BLaER1 treated with 17β-estradiol and CSF1 and Interleukin-3, amounts not matched to agents 10 nM and 100 nM (cell line): ENCODE results near the gene EXOC1.
"Not testable (repeated sequence)": the region's sequence is repeated elsewhere in the genome, so short reads cannot be mapped to it uniquely, and the experiment has no call there.

Source experiments
- H3K27ac ChIP-seq, 11 experiments: shearing (Covaris generic); formaldehyde crosslinking; 2 replicates each; pipeline ENCODE4 v1.8.1; 2022
- H3K27me3 ChIP-seq, 11 experiments: shearing (Covaris generic); formaldehyde crosslinking; 2 replicates each; pipeline ENCODE4 v1.8.1; 2022
- H3K36me3 ChIP-seq, 11 experiments: shearing (Covaris generic); formaldehyde crosslinking; 2 replicates each; pipeline ENCODE4 v1.8.1; 2022
- H3K4me1 ChIP-seq, 10 experiments: shearing (Covaris generic); formaldehyde crosslinking; 2 replicates each; pipeline ENCODE4 v1.8.1; 2022
- H3K4me2 ChIP-seq, 11 experiments: shearing (Covaris generic); formaldehyde crosslinking; 2 replicates each; pipeline ENCODE4 v1.8.1; 2022
- H3K4me3 ChIP-seq, 10 experiments: shearing (Covaris generic); formaldehyde crosslinking; 2 replicates each; pipeline ENCODE4 v1.8.1; 2022
- H3K9ac ChIP-seq, 11 experiments: shearing (Covaris generic); formaldehyde crosslinking; 2 replicates each; pipeline ENCODE4 v1.8.1; 2022
- H3K9me3 ChIP-seq, 11 experiments: shearing (Covaris generic); formaldehyde crosslinking; replicated peaks in 1 of 11; 2 replicates each; pipeline ENCODE4 v1.8.1; 2022
- H4K20me1 ChIP-seq, 11 experiments: shearing (Covaris generic); formaldehyde crosslinking; 2 replicates each; pipeline ENCODE4 v1.8.1; 2022
- Cebpa-rat ChIP-seq, 11 experiments: shearing (Covaris generic); IDR thresholded peaks; 2 replicates each; pipeline ENCODE4 v1.8.1; 2022

EXOC1 gene

GRCh38 chr4:55824865-55825264 is 28.6 kb upstream of the EXOC1 start:
- peak in 1 of 11 experiments; percentile 30; a peak in 2 of 22 replicates for TF ChIP-seq Cebpa-rat (IDR thresholded peaks at IDR 0.05)
- Histone ChIP-seq H3K27ac (no peak overlapping the region), H3K27me3 (peaks cover 0 to 2% (median 0%) of the 10 kb centered on the region in 11 experiments; a peak in 4 of 22 replicates), H3K4me2 (no peak overlapping the region), H3K36me3 (no peaks in the 10 kb centered on the region), H3K4me1 (no peaks in the 10 kb centered on the region), H3K4me3 (no peak overlapping the region), H4K20me1 (no peaks in the 10 kb centered on the region), H3K9ac (no peak overlapping the region), H3K9me3 (no peaks in the 10 kb centered on the region)

GRCh38 chr4:55826986-55827385 is 26.5 kb upstream of the EXOC1 start:
- Histone ChIP-seq H3K4me1 (no peaks in the 10 kb centered on the region), H3K36me3 (no peaks in the 10 kb centered on the region), H3K9ac (no peak overlapping the region), H3K4me3 (no peak overlapping the region), H4K20me1 (no peaks in the 10 kb centered on the region), H3K4me2 (no peak overlapping the region), H3K27me3 (no peaks in the 10 kb centered on the region), H3K9me3 (no peaks in the 10 kb centered on the region), H3K27ac (no peak overlapping the region)
- no peak for TF ChIP-seq Cebpa-rat (IDR thresholded peaks at IDR 0.05)

- no peak overlapping the region for H3K4me3 ChIP-seq
- no peak overlapping the region for H3K27ac ChIP-seq
- H3K9ac ChIP-seq: no peak overlapping the region
- H4K20me1 ChIP-seq: no peaks in the 10 kb centered on the region
- no peaks in the 10 kb centered on the region for H3K36me3 ChIP-seq
- no peak for TF ChIP-seq Cebpa-rat (IDR thresholded peaks at IDR 0.05)
- H3K9me3 ChIP-seq: no peaks in the 10 kb centered on the region
- H3K27me3 ChIP-seq: no peaks in the 10 kb centered on the region
- H3K4me1 ChIP-seq: no peaks in the 10 kb centered on the region
- no peak overlapping the region for H3K4me2 ChIP-seq
These were observed 25.9 kb upstream of the EXOC1 start for GRCh38 chr4:55827582-55827981.

GRCh38 chr4:55830048-55830447 is 23.4 kb upstream of the EXOC1 start:
- TF ChIP-seq Cebpa-rat (IDR thresholded peaks at IDR 0.05): no peak
- Histone ChIP-seq H3K9ac (no peak overlapping the region), H3K4me2 (no peak overlapping the region), H3K9me3 (no peaks in the 10 kb centered on the region), H3K36me3 (no peaks in the 10 kb centered on the region), H3K4me3 (no peak overlapping the region), H4K20me1 (no peaks in the 10 kb centered on the region), H3K27ac (no peak overlapping the region), H3K4me1 (no peaks in the 10 kb centered on the region), H3K27me3 (no peaks in the 10 kb centered on the region)

GRCh38 chr4:55830716-55831115 is 22.7 kb upstream of the EXOC1 start:
- H3K9me3 ChIP-seq: no peaks in the 10 kb centered on the region
- no peaks in the 10 kb centered on the region for H3K27me3 ChIP-seq
- H3K4me2 ChIP-seq: no peak overlapping the region
- no peaks in the 10 kb centered on the region for H3K36me3 ChIP-seq
- no peak overlapping the region for H3K9ac ChIP-seq
- no peak overlapping the region for H3K27ac ChIP-seq
- no peak overlapping the region for H3K4me3 ChIP-seq
- no peaks in the 10 kb centered on the region for H3K4me1 ChIP-seq
- TF ChIP-seq Cebpa-rat (IDR thresholded peaks at IDR 0.05): no peak
- H4K20me1 ChIP-seq: no peaks in the 10 kb centered on the region

GRCh38 chr4:55834086-55834795 is 19.2 kb upstream of the EXOC1 start:
- no peaks in the 10 kb centered on the region for H3K27me3 ChIP-seq
- no peaks in the 10 kb centered on the region for H4K20me1 ChIP-seq
- H3K9me3 ChIP-seq: peaks cover 8 to 20% (median 14%) of the 10 kb centered on the region in 11 experiments; a peak in 17 of 22 replicates
- H3K4me3 ChIP-seq: no peak overlapping the region
- H3K9ac ChIP-seq: no peak overlapping the region
- no peak overlapping the region for H3K4me2 ChIP-seq
- no peaks in the 10 kb centered on the region for H3K4me1 ChIP-seq
- TF ChIP-seq Cebpa-rat (IDR thresholded peaks at IDR 0.05): no peak
- no peak overlapping the region for H3K27ac ChIP-seq
- no peaks in the 10 kb centered on the region for H3K36me3 ChIP-seq

GRCh38 chr4:55837903-55838302 is 15.5 kb upstream of the EXOC1 start:
- no peak for TF ChIP-seq Cebpa-rat (IDR thresholded peaks at IDR 0.05)
- Histone ChIP-seq H3K4me1 (no peaks in the 10 kb centered on the region), H3K9ac (no peak overlapping the region), H4K20me1 (no peaks in the 10 kb centered on the region), H3K9me3 (peaks cover 8 to 20% (median 14%) of the 10 kb centered on the region in 11 experiments; a peak in 17 of 22 replicates), H3K4me2 (no peak overlapping the region), H3K27me3 (no peaks in the 10 kb centered on the region), H3K27ac (no peak overlapping the region), H3K36me3 (no peaks in the 10 kb centered on the region), H3K4me3 (no peak overlapping the region)

- TF ChIP-seq Cebpa-rat (IDR thresholded peaks at IDR 0.05): no peak
- H3K4me3 ChIP-seq: no peak overlapping the region
- no peaks in the 10 kb centered on the region for H3K36me3 ChIP-seq
- H3K27ac ChIP-seq: no peak overlapping the region
- no peak overlapping the region for H3K9ac ChIP-seq
- H3K4me2 ChIP-seq: no peak overlapping the region
- peaks cover 8 to 20% (median 14%) of the 10 kb centered on the region in 11 experiments; a peak in 17 of 22 replicates for H3K9me3 ChIP-seq
- H3K27me3 ChIP-seq: no peaks in the 10 kb centered on the region
- H3K4me1 ChIP-seq: no peaks in the 10 kb centered on the region
- no peaks in the 10 kb centered on the region for H4K20me1 ChIP-seq
These were observed 15.1 kb upstream of the EXOC1 start for GRCh38 chr4:55838356-55838755.

- Histone ChIP-seq H4K20me1 (no peaks in the 10 kb centered on the region), H3K9ac (no peak overlapping the region), H3K4me2 (no peak overlapping the region), H3K4me3 (no peak overlapping the region), H3K36me3 (no peaks in the 10 kb centered on the region), H3K9me3 (peaks cover 8 to 20% (median 14%) of the 10 kb centered on the region in 11 experiments; a peak in 17 of 22 replicates), H3K27ac (no peak overlapping the region), H3K27me3 (no peaks in the 10 kb centered on the region), H3K4me1 (no peaks in the 10 kb centered on the region)
- no peak for TF ChIP-seq Cebpa-rat (IDR thresholded peaks at IDR 0.05)
These were observed 14.5 kb upstream of the EXOC1 start for GRCh38 chr4:55838952-55839351.

- Histone ChIP-seq H3K4me1 (no peaks in the 10 kb centered on the region), H3K27me3 (no peaks in the 10 kb centered on the region), H3K4me2 (no peak overlapping the region), H3K9ac (no peak overlapping the region), H3K4me3 (no peak overlapping the region), H4K20me1 (no peaks in the 10 kb centered on the region), H3K36me3 (no peaks in the 10 kb centered on the region), H3K9me3 (peaks cover 8 to 20% (median 14%) of the 10 kb centered on the region in 11 experiments; a peak in 17 of 22 replicates), H3K27ac (no peak overlapping the region)
- TF ChIP-seq Cebpa-rat (IDR thresholded peaks at IDR 0.05): no peak
These were observed 12.5 kb upstream of the EXOC1 start for GRCh38 chr4:55840956-55841355.

- not testable (repeated sequence) for H3K36me3 ChIP-seq, H3K27me3 ChIP-seq, H3K9ac ChIP-seq, H3K4me3 ChIP-seq, H3K27ac ChIP-seq, H3K4me2 ChIP-seq, H3K4me1 ChIP-seq, H4K20me1 ChIP-seq
- H3K9me3 ChIP-seq: peaks cover 8 to 20% (median 14%) of the 10 kb centered on the region in 11 experiments; a peak in 17 of 22 replicates
These were observed 11.8 kb upstream of the EXOC1 start for GRCh38 chr4:55841373-55842239.

GRCh38 chr4:55842312-55842711 is 11.1 kb upstream of the EXOC1 start:
- H3K9me3 ChIP-seq: peaks cover 7 to 15% (median 11%) of the 10 kb centered on the region in 11 experiments; a peak in 17 of 22 replicates
- H3K27me3 ChIP-seq, H3K4me3 ChIP-seq, H3K9ac ChIP-seq, H4K20me1 ChIP-seq, H3K36me3 ChIP-seq, H3K4me1 ChIP-seq, H3K4me2 ChIP-seq, H3K27ac ChIP-seq: not testable (repeated sequence)
